HG02763 (cell line): ENCODE results near the gene NEIL3.

Source experiments
- ATAC-seq: cut with Tn5 transposase; IDR thresholded peaks from one replicate; pipeline ENCODE4 v1.9.1; 2021; ENCODE audit warnings: mild to moderate bottlenecking, moderate library complexity; ENCODE audit not compliant: unreplicated experiment

Gene NEIL3, protein sequence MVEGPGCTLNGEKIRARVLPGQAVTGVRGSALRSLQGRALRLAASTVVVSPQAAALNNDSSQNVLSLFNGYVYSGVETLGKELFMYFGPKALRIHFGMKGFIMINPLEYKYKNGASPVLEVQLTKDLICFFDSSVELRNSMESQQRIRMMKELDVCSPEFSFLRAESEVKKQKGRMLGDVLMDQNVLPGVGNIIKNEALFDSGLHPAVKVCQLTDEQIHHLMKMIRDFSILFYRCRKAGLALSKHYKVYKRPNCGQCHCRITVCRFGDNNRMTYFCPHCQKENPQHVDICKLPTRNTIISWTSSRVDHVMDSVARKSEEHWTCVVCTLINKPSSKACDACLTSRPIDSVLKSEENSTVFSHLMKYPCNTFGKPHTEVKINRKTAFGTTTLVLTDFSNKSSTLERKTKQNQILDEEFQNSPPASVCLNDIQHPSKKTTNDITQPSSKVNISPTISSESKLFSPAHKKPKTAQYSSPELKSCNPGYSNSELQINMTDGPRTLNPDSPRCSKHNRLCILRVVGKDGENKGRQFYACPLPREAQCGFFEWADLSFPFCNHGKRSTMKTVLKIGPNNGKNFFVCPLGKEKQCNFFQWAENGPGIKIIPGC

DNA sequence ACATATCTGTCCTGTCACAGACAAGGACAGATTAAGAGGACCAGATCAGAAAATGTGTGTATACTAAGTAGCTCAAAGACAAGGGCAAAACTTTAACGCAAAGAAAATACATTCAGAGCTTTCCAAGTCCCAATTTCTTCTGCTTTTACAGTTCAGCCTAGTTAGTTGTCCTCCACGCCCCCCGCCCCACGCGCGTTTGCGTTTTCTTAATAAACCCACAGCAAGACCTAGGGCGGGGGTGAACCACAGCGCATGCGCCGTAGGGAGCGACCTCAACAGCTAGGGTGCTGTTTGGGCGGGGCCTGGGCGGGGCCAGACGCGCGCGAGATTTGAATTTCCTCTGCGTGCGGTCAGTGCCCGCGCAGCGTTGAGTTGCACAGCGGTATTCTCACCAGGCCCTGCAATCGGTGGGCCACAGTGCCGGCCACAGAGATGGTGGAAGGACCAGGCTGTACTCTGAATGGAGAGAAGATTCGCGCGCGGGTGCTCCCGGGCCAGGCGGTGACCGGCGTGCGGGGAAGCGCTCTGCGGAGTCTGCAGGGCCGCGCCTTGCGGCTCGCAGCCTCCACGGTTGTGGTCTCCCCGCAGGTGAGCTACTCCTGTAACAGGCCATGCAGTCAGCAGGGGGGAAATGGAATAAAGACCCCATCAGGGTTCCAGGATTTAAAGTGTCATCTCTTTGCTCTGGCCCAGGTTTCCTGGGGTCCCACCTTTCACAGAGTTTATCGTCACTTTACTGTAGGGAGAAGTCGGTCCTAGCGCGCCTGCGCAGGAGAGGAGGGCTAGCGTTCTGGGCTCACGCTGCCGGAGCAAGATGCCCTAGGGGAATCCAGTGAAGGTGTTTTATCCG is at the start of gene NEIL3:
TSS of gene NEIL3 (plus strand) at position 353 of the 850 bp plus-strand sequence. CDS start at position 433, 80 bp downstream.
- peak; percentile 89 for ATAC-seq

DNA sequence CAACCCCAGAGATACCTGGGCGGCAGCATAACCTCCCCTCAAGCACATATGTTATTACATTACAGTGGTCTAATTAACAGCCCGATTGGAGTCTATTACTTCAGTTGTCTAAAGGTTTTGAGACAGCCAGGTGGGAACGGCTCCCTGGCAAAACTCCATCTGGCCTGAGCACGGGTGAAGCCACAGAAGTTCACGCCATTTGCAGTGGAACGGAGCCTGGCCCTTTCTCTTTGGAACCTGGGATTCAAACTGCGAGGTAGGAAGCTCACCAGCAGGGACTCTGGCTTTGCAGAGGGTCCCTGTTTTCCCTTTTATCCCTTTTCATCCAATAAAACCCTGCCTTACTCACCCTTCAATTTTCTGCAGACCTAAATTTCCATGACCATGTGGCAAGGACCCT is 45.9 kb upstream of the NEIL3 start:
- ATAC-seq: no peak

DNA sequence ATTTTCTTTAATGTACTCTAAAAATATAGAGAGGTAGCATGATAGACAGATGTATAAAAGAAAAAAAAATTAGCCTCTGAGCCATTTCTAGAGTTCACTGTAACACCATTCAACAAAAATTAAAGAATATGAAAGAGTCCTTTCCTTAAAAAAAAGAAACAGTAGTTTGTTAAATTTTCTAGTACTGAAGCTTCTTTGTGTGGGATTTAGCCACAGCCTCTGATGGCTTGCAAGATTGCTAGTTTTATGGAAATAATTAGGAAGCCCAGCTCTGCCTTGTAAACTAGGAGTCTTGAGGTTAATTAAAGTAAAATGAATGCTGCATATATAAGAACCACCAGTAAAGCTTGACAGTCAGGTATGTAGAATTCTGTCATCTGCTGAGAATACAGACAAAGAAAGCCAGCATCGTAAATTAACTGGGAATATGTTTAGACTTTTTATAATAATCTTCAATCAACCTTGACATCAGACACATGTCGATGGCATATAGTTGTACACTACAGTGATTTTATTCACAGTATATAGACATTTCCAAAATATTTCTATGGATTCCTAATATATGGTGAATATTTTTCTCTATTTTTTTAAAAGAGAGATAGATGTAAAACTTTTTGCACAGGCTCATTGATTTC is 44.8 kb upstream of the NEIL3 start:
- no peak for ATAC-seq

DNA sequence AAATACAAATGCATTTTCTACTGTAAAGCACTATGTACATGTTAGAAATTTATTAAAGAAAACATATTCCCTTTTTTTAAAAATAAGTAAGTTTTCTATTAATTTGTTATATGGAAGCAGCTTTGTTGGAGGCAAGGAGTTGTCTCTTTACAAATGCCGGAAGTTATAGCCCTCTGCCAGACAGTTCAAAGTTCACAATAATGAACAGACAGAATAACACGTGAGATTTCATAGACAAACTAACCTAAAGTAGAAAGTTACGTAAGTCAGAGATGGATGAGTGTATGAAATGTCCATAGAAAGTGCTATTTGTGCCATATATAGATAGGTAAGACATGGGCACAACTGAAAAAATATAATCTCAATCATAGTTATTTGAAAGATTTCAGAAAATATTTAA is 43.9 kb upstream of the NEIL3 start:
- no peak for ATAC-seq

DNA sequence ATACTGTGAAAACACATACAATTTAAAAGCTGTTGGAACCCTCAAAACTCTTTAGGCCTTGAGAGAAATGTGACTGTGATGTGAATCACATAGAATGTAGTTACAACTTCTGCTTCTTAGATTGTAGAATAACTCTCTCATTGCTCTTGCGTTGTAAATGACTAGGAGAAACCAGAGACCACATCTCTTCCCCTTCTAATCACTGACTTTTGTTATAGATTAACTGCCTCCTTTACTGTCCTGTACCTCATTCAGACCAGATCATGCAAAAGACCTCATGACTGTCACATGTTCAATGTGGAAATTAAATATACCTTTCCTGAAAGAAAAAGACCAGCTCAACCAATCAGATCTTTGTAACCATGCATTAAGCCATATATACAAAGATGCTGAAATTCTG is 43.2 kb upstream of the NEIL3 start:
- ATAC-seq: no peak

DNA sequence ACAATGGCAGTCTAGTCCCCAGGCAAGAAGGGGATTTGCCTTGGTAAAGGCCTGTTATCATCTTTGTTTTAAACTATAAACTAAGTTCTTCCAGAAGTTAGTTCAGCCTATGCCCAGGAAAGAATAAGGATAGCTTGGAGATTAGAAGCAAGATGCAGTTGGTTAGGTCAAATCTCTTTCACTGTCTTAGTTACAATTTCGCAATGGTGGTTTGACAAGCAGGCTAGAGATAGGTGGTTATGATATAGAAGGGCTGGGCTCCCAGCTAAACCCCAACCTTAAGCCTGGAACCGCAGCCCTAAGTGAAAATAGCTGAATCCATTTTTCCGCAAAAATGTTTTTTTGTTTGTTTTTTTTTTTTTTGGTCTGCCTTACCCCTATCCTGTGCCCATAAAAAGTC is 41.8 kb upstream of the NEIL3 start:
- no peak for ATAC-seq

DNA sequence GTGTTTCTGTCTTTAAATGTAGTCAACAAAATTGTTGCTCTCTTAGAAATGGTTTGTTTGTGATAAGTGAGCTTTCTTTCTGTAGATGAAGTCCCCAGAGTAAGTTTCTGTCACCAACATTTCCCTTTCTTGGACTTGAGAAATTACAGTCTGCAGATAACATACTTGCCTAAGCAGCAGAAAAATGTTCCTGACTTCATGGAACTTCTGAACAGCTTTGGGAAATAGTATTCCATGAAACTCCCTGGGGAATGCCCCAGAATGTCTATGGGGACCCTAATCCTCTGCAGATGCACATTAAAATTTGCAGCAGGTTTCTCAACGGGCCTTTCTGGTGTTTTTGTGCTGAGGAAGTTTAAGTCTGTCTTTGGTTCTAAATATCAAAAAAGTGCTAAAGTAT is 38.6 kb upstream of the NEIL3 start:
- no peak for ATAC-seq

DNA sequence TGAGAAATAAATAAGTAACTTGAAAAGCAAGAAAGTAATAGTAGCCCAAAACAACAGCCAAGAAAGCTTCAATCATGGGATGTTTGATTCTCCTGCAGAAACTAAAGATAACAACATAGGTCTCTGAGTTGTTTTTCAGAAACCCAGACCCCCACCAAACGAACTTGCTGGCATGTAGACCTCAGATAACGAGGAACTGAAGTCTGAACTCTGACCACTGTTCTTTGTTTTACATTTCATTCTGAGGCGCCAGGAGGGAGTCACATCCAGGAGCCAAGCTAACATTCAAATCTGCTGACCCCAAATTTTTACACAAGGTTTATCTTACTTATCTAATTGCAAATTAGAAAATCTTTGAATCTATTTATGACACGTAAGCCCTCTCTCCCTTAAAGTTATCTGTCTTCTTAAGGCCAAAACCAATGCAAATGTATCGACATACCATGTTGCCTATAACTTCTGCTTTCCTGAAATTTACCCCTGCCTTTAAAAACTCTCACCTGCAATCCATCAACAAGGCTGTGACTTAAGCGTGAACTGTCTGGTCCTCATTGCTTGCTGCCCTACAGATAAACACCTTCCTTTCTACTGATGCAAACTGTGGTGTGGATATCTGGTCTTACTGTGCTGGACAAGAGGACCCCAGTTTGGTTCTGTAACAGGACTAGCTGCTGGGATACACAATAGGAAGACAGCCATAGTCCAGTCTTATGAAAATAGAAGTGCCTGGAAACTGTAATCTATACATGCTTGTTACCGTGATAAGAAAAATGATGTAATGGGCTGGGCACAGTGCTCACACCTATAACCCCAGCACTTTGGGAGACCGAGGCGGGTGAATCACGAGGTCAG is 37.5 kb upstream of the NEIL3 start:
- ATAC-seq: no peak

DNA sequence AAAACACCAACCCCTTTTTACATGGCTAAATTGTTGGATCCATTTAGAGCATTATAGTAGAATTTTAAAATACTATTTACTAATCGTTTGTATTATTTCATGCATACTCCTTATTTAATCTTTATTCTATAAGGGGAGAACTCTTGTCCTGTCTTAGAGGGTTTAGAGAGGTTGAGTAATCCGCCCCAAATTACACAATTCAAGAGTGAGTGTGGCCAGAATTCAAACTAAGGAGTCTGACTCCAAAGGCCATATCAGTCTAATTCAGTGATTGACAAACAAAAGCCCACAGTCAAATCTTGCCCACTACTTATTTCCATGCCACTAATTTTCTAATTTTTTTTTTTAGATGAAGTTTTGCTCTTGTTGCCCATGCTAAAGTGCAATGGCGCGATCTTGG is 33.7 kb upstream of the NEIL3 start:
- ATAC-seq: no peak

DNA sequence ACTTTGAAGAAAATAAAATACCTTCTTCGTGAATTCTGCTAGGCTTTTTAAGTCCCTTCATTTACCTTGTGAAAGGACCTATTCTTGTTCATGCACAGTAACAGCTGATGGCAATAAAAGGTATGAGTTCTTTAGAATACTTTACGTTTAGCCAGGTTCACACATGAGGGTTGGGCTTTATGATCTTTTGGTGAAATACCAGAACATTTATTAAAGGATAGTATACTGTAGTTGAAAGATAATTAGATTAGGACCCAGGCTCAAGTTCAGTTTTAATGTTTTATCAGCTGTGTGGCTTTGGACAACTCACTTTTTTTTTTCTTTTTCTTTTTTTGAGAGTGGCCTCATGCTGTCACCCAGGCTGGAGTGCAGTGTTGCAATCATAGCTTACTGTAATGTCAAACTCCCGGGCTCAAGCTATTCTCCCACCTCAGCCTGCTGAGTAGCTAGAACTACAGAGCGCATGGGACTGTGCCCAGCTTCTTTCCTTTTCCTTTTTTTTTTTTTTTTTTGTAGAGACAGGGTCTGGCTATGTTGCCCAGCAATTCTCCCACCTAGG is 28.2 kb upstream of the NEIL3 start:
- no peak for ATAC-seq

DNA sequence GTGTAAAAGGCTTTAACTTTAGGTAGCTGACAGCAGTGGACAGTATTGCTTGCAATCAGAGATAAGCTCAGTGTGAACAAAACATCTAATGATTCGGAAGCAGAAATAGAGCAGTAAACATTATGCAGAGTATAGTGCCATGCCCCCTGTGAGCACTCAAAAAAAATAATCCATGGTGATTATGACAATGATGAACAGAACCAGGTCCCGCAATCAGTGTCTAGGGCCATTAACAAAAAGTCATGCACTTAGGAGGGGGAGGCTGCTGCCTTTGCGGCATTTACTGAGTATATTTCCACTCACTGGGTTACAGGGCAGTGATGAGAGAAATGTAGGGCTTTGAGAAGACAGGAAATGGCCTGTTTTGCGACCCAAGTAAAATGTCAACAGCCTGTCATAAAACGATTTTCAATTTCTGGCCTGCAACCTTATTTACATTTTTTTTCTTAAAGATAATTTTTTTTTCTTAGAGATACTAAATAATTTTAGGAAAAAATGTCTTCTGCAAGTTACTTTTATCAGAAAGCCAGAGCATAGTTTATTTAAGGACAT is 27.3 kb upstream of the NEIL3 start:
- no peak for ATAC-seq

DNA sequence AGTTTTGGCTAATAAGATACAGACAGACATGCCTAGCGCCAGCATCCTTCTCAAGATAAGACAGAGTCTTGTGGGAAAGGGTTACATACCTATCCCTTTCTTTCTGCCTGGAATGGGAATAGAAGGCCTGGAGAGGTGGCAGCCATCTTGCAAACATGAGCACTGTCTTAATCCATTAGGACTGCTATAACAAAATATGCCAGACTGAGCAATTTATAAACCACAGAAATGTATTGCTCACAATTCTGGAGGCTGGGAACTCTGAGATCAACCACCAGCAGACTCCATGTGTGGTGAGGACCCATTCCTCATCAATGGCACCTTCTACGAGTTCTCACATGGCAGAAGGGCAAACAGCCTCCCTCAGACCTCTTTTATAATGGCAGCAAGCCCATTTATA is 26.5 kb upstream of the NEIL3 start:
- ATAC-seq: no peak

DNA sequence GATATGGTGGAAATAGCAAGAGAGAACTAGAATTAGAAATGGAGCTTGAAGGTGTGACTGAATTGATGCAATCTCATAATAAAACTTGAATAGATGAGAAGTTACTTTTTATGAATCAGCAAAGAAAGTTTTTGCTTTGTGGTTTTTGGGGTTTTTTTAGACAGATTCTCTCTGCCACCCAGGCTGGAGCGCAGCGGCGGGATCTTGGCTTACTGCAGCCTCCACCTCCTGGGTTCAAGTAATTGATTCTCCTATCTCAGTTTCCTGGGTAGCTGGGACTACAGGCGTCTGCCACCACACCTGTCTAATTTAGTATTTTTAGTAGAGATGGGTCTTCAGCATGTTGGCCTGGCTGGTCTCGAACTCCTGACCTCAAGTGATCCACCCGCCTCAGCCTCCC is 23.7 kb upstream of the NEIL3 start:
- no peak for ATAC-seq

DNA sequence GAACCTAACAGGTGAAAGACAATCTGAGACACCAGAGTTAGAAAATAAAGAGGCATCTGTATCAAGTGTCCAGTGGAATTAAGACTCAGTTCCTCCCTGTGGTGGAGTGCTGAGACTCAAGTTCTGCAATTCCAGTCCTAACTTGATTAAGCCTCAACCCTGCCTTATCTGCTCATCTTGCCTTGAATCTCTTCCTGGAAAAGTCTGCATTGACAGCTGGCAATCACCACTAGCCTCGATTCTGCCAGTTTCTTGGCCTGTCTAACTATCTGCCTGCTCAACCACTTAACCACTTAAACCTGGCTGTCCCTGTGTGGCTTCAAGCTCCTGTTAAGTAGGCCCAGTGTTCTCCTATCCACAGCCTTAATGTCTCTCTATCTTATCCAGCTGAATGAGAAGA is 22.4 kb upstream of the NEIL3 start:
- ATAC-seq: no peak

DNA sequence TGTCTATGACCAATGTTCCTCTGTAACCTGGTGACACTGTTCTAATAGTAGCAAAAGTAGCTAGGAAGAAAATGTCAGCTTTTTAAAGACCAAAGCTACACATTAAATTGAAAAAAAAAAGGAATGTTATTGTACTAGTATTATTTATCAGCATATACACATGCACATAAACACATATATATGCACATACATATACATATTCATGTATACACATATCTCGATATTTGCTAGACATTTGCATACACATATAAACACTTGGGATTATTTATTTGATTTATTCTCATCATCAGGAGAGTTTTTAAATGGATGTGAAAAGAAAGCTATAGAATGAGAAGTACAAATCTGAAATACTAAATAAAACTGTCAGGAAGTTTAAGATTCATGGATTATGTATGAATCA is 21.3 kb upstream of the NEIL3 start:
- ATAC-seq: no peak

DNA sequence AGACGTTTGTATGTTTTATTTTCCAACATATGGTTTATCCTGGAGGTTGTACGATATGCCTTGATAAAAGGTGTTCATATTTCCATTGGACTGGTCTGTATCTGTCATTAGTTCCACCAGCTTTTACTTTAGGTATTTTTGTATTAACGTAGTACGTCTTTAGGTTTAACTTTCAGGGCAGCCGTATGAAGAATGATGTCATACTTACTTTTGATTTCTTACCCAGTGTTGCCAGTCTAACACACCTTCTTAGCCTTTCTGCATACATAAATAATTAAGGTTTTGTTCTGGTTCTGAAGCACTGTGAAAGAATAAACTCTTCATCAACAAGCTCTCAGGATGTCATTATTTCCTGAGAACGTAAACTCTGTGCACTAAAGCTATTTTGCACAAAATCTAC is 18.9 kb upstream of the NEIL3 start:
- ATAC-seq: no peak

DNA sequence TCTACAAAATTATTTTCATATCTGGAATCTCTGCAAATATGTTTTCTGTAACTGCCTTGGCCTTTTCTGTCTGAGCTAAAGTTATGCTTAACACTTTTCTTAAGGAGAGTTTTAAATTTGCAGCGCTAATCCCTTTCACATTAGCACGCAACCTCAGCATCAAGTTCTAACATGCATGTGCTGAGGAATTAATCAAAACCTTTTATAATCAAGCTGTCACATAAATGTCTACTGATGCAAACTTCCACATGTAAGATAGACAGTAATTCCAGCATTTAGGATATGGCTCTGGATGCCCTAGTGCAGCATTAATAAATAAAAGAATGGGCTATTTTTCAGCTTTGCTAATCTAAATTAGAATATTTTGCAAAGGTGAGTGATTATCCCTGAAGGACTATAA is 17.5 kb upstream of the NEIL3 start:
- no peak for ATAC-seq

DNA sequence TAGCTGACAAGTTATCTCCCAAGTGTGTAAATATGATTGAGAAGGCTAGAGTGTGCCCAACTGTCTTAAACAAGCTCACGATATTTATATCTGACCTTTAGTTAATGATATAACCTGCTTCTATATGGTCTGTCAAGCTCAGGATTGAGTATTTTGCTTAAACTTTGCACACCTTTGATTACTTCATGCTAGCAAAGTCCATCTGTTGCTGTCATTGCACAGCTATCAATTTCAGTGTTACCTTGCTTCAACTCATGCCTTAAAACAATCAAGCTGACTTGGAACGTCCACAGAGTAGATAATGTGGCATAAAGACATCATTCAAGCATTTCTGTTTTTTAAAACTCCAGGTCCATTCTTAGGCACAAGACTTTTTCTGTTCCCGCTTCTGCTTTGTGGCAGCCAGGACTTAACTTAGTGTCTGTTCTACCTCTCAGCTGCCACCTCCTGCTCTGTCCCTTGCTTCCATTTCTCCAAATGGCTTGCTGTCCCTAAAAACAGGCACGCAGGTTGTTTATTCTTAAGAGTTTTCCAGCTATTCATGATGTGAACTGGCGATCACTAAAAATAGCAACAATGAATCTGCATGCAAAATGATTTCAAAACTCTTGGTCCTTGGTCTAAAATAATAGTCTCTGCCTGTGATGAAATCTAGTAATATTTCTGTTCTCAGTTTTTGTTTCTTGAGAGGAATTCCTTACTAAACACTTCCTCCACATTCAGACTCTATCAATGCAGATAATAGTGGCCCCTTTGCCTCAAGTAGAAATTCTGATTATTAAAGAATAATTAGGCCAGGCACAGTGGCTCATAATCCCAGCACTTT is 16.3 kb upstream of the NEIL3 start:
- no peak for ATAC-seq
